Mesenchymal stem cell (in vitro differentiated cells and primary cell): ENCODE data around the gene DGKZ.

Experiments
- DNase-seq: peaks from one replicate; pipeline ENCODE4 v3.0.0-alpha.2; 2013
- H2AFZ ChIP-seq: one replicate; pipeline ENCODE4 v1.6.1; 2013; ENCODE audit warnings: low read depth, mild to moderate bottlenecking, control low read depth, inconsistent platforms, low read length, moderate library complexity
- H2AK5ac ChIP-seq: 2 replicates; pipeline ENCODE4 v1.6.1; 2013; ENCODE audit warnings: low read length, moderate library complexity, mild to moderate bottlenecking, inconsistent platforms; ENCODE audit not compliant: severe bottlenecking
- H2BK120ac ChIP-seq: one replicate; pipeline ENCODE4 v1.6.1; 2013; ENCODE audit warnings: low read depth, mild to moderate bottlenecking, inconsistent platforms, low read length, moderate library complexity
- H2BK12ac ChIP-seq, 2 experiments: one replicate each; pipeline ENCODE4 v1.6.1; 2013; ENCODE audit warnings: inconsistent platforms in 2 of 2, low read length in 2 of 2, mild to moderate bottlenecking in 2 of 2, moderate library complexity in 2 of 2, control low read depth in 1 of 2
- H2BK15ac ChIP-seq: one replicate; pipeline ENCODE4 v1.6.1; 2013; ENCODE audit warnings: mild to moderate bottlenecking, low read depth, inconsistent platforms; ENCODE audit not compliant: poor library complexity, severe bottlenecking
- H2BK5ac ChIP-seq: 2 replicates; pipeline ENCODE4 v1.6.1; 2013; ENCODE audit warnings: low read depth, mild to moderate bottlenecking, low read length, control low read depth, inconsistent platforms; ENCODE audit not compliant: poor library complexity, severe bottlenecking
- H3K14ac ChIP-seq, 2 experiments: one replicate each; pipeline ENCODE4 v1.6.1; 2013; ENCODE audit warnings: inconsistent platforms in 2 of 2, low read length in 2 of 2, control low read depth in 1 of 2, mild to moderate bottlenecking in 1 of 2, moderate library complexity in 1 of 2
- H3K18ac ChIP-seq, 2 experiments: one replicate each; pipeline ENCODE4 v1.6.1; 2013; ENCODE audit warnings: inconsistent platforms in 2 of 2, low read length in 2 of 2, control low read depth in 1 of 2, low read depth in 1 of 2, mild to moderate bottlenecking in 1 of 2
- H3K23ac ChIP-seq, 2 experiments: one replicate each; pipeline ENCODE4 v1.6.1; 2013; ENCODE audit warnings: inconsistent platforms in 2 of 2, low read length in 2 of 2, mild to moderate bottlenecking in 2 of 2, moderate library complexity in 2 of 2, control low read depth in 1 of 2
- H3K27ac ChIP-seq: 2 replicates; pipeline ENCODE4 v1.5.1; 2013; ENCODE audit warnings: mild to moderate bottlenecking, moderate library complexity, low read length, control low read depth, inconsistent platforms; ENCODE audit not compliant: poor library complexity, severe bottlenecking
- H3K27me3 ChIP-seq, 2 experiments: 2 replicates each; pipeline versions ENCODE4 v1.6.1 to v1.7.0; 2013; ENCODE audit warnings: low read length in 2 of 2, mild to moderate bottlenecking in 2 of 2, moderate library complexity in 2 of 2, control low read depth in 1 of 2, inconsistent platforms in 1 of 2; ENCODE audit not compliant: control insufficient read depth in 1 of 2, insufficient read depth in 1 of 2
- H3K36me3 ChIP-seq, 2 experiments: 2 replicates each; pipeline versions ENCODE4 v1.6.1 to v1.7.0; 2013; ENCODE audit warnings: low read length in 2 of 2, control low read depth in 1 of 2, inconsistent platforms in 1 of 2, low read depth in 1 of 2, mild to moderate bottlenecking in 1 of 2; ENCODE audit not compliant: insufficient read depth in 2 of 2, control insufficient read depth in 1 of 2
- H3K4ac ChIP-seq, 2 experiments: one replicate each; pipeline ENCODE4 v1.6.1; 2013; ENCODE audit warnings: inconsistent platforms in 2 of 2, low read length in 2 of 2, mild to moderate bottlenecking in 2 of 2, moderate library complexity in 2 of 2, control low read depth in 1 of 2, low read depth in 1 of 2
- H3K4me1 ChIP-seq: 2 replicates; pipeline ENCODE4 v1.6.1; 2013; ENCODE audit warnings: low read depth, low read length, control low read depth; ENCODE audit not compliant: control insufficient read depth, insufficient read depth
- H3K4me2 ChIP-seq: 2 replicates; pipeline ENCODE4 v1.6.1; 2013; ENCODE audit warnings: low read length, mild to moderate bottlenecking, inconsistent platforms; ENCODE audit not compliant: poor library complexity, severe bottlenecking
- H3K4me3 ChIP-seq, 2 experiments: 2 replicates each; pipeline versions ENCODE4 v1.5.1 to v1.7.0; 2013; ENCODE audit warnings: low read length in 2 of 2, mild to moderate bottlenecking in 2 of 2, control low read depth in 1 of 2, low read depth in 1 of 2; ENCODE audit not compliant: insufficient read depth in 1 of 2
- H3K79me1 ChIP-seq: replicated peaks from 2 replicates; pipeline ENCODE4 v1.6.1; 2013; ENCODE audit warnings: mild to moderate bottlenecking, control low read depth, low read length, inconsistent platforms; ENCODE audit not compliant: poor library complexity, severe bottlenecking
- H3K9ac ChIP-seq: 2 replicates; pipeline ENCODE4 v1.7.0; 2013; ENCODE audit warnings: mild to moderate bottlenecking, low read length, moderate library complexity
- H3K9me3 ChIP-seq: 2 replicates; pipeline ENCODE4 v1.7.0; 2013; ENCODE audit warnings: mild to moderate bottlenecking, low read length; ENCODE audit not compliant: control insufficient read depth
- H4K8ac ChIP-seq: one replicate; pipeline ENCODE4 v1.6.1; 2013; ENCODE audit warnings: inconsistent platforms, mild to moderate bottlenecking, low read length, moderate library complexity
- H4K91ac ChIP-seq: one replicate; pipeline ENCODE4 v1.6.1; 2013; ENCODE audit warnings: mild to moderate bottlenecking, low read length, inconsistent platforms
- WGBS: methylation state at CpG from one replicate; pipeline ENCODE4 v1.1.7; 2013; ENCODE audit warnings: mixed read lengths; 5-methylcytosine and 5-hydroxymethylcytosine counted together

The DGKZ gene

GRCh38 chr11:46342239-46342638 lies 5.0 kb upstream of the DGKZ start:
- Histone ChIP-seq H4K8ac (peak overlapping the region; percentile 78), H3K4me3 (no peak overlapping the region), H2AFZ (no peak overlapping the region), H2BK12ac (peak overlapping the region; percentile 69 to 81), H3K79me1 (no peaks in the 10 kb centered on the region), H3K4me2 (no peak overlapping the region), H3K23ac (no peak overlapping the region), H2AK5ac (no peak overlapping the region), H4K91ac (peak overlapping the region; percentile 65), H3K9me3 (no peaks in the 10 kb centered on the region), H2BK5ac (no peak overlapping the region), H2BK15ac (peak overlapping the region; percentile 71), H3K4ac (peak overlapping the region; percentile 5 to 33), H2BK120ac (peak overlapping the region; percentile 71), H3K9ac (no peak overlapping the region), H3K4me1 (peaks cover 25% of the 10 kb centered on the region), H3K14ac (peak overlapping the region in 1 of 2 experiments; percentile 90), H3K27me3 (peaks cover 0 to 42% of the 10 kb centered on the region in 2 experiments), H3K36me3 (no peaks in the 10 kb centered on the region), H3K18ac (peak overlapping the region; percentile 42 to 70), H3K27ac (no peak overlapping the region)
- WGBS = 25% methylated on average over 5 of the region's 5 CpGs
- DNase-seq = peak; percentile 42

- H3K23ac ChIP-seq = no peak overlapping the region
- no peak overlapping the region for H2AK5ac ChIP-seq
- H3K4ac ChIP-seq = no peak overlapping the region
- DNase-seq = no peak
- no peak overlapping the region for H2BK12ac ChIP-seq
- peak overlapping the region; percentile 39 for H2BK120ac ChIP-seq
- no peak overlapping the region for H3K27ac ChIP-seq
- H4K91ac ChIP-seq = no peak overlapping the region
- H3K4me2 ChIP-seq = no peak overlapping the region
- H3K14ac ChIP-seq = no peak overlapping the region
- H2BK5ac ChIP-seq = no peak overlapping the region
- H3K36me3 ChIP-seq = no peaks in the 10 kb centered on the region
- H2AFZ ChIP-seq = no peak overlapping the region
- WGBS = 89% methylated on average over 3 of the region's 3 CpGs
- H3K27me3 ChIP-seq = peaks cover 0 to 42% of the 10 kb centered on the region in 2 experiments
- H3K9ac ChIP-seq = no peak overlapping the region
- H3K4me3 ChIP-seq = no peak overlapping the region
- no peak overlapping the region for H4K8ac ChIP-seq
- H3K79me1 ChIP-seq = peaks cover 6% of the 10 kb centered on the region
- peaks cover 30% of the 10 kb centered on the region for H3K4me1 ChIP-seq
- H3K9me3 ChIP-seq = no peaks in the 10 kb centered on the region
- H3K18ac ChIP-seq = peak overlapping the region in 1 of 2 experiments; percentile 47
- H2BK15ac ChIP-seq = no peak overlapping the region
Measured at GRCh38 chr11:46343520-46343919, 3.7 kb upstream of the DGKZ start.

DNA sequence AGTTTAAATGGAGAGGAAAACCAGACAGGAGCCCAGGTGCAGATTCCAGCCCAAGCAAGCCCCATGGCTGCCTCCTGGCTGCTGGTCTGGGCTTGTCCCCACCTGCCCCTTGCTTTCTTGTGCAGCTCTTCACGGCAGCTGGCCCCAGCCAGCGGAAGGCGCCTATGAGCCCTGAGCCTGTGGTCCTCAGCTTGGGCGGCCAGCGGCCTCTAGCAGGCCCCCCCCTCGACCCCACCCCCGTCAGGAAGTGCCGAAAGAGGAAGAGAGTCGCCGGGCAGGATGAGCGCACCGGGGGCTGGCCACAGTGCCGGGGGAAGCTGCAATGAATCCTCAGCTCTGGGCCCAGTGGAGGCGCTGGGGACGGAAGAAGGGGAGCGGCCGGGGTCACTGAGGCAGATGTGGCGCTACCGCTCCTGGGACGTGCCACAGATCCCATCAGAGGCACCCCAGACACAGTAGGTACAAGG lies 2.1 kb upstream of the DGKZ start:
- Histone ChIP-seq H2AK5ac (no peak overlapping the region), H2BK15ac (peak overlapping the region; percentile 17), H3K27me3 (peaks cover 0 to 37% of the 10 kb centered on the region in 2 experiments), H3K36me3 (no peaks in the 10 kb centered on the region), H3K9me3 (no peaks in the 10 kb centered on the region), H3K79me1 (peaks cover 8% of the 10 kb centered on the region), H3K23ac (no peak overlapping the region), H3K27ac (no peak overlapping the region), H4K91ac (peak overlapping the region; percentile 63), H3K9ac (no peak overlapping the region), H3K14ac (peak overlapping the region in 1 of 2 experiments; percentile 82), H3K4me3 (no peak overlapping the region), H3K4me1 (peaks cover 27% of the 10 kb centered on the region), H2BK5ac (no peak overlapping the region), H2AFZ (peak overlapping the region; percentile 80), H4K8ac (peak overlapping the region; percentile 29), H3K18ac (peak overlapping the region; percentile 34 to 91), H2BK120ac (no peak overlapping the region), H3K4me2 (no peak overlapping the region), H2BK12ac (peak overlapping the region in 1 of 2 experiments; percentile 80), H3K4ac (peak overlapping the region; percentile 39 to 83)
- WGBS = 36% methylated on average over 20 of the region's 20 CpGs
- DNase-seq = no peak

- no peak overlapping the region for H2BK15ac ChIP-seq
- H3K27me3 ChIP-seq = peaks cover 0 to 30% of the 10 kb centered on the region in 2 experiments
- no peak overlapping the region for H3K9ac ChIP-seq
- H2BK5ac ChIP-seq = no peak overlapping the region
- H3K4me2 ChIP-seq = no peak overlapping the region
- H2BK12ac ChIP-seq = peak overlapping the region in 1 of 2 experiments; percentile 63
- H3K4me3 ChIP-seq = no peak overlapping the region
- no peak for DNase-seq
- peaks cover 0 to 4% of the 10 kb centered on the region in 2 experiments for H3K36me3 ChIP-seq
- WGBS = 92% methylated on average over 10 of the region's 10 CpGs
- H3K79me1 ChIP-seq = peaks cover 12% of the 10 kb centered on the region
- no peaks in the 10 kb centered on the region for H3K9me3 ChIP-seq
- peaks cover 27% of the 10 kb centered on the region for H3K4me1 ChIP-seq
- peak overlapping the region; percentile 1 for H2BK120ac ChIP-seq
- H2AFZ ChIP-seq = no peak overlapping the region
- peak overlapping the region; percentile 80 for H4K91ac ChIP-seq
- H3K23ac ChIP-seq = no peak overlapping the region
- no peak overlapping the region for H2AK5ac ChIP-seq
- no peak overlapping the region for H4K8ac ChIP-seq
- no peak overlapping the region for H3K14ac ChIP-seq
- no peak overlapping the region for H3K18ac ChIP-seq
- H3K27ac ChIP-seq = no peak overlapping the region
- H3K4ac ChIP-seq = peak overlapping the region in 1 of 2 experiments; percentile 40
Measured at GRCh38 chr11:46345881-46346484, 1.3 kb upstream of the DGKZ start.
